ENCODE results near the gene ELP5. TPM values are rescaled to one million over a fixed set of nuclear protein-coding genes. Genes with fewer than 3 reads are reported as not detected.

Gene ELP5
- total RNA-seq, 1 experiment from 2014 or later, result 30.0 TPM

GRCh38 chr17:7218758-7219157, 33.3 kb upstream of the ELP5 start:
- DNase-seq (ENCODE audit: low spot score), result no peak

GRCh38 chr17:7219229-7219811, 32.7 kb upstream of the ELP5 start:
- no peak for DNase-seq (ENCODE audit: low spot score)

DNA sequence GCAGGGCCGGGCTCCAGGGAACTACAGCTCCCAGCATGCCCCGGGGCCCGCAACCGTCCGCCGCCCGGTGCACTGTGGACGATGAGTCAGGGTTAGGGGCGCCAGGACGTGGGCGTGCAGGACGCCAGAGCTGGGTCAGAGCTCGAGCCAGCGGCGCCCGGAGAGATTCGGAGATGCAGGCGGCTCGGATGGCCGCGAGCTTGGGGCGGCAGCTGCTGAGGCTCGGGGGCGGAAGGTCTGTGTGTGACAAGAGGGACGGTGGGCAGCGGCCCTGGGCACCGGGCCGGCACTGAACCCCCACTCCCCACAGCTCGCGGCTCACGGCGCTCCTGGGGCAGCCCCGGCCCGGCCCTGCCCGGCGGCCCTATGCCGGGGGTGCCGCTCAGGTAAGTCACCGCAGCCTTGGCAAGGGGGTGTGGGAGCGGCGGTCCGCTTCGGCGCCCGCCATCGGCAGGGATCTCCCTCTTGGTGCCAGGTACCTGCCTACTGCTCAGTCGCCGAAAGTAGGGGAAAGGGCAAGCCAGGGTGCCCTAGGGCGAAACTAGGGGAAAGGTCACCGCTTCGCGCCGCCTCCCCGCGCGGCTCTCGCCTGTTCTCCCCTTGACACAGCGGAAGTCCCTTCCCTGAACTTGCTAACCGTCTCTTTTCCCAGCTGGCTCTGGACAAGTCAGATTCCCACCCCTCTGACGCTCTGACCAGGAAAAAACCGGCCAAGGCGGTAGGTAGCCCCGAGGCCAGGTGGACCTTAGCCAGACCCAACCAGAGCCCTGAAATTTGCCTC, 32.0 kb upstream of the ELP5 start, which contains the start of the genes ACADVL and DLG4:
TSS of gene ACADVL (plus strand) at position 127 of the 781 bp plus-strand sequence. CDS start at position 174, 47 bp downstream.
TSS of gene DLG4 (minus strand) at position 25 of the 781 bp plus-strand sequence.
- peak; percentile 72 for DNase-seq (ENCODE audit: low spot score)

- DNase-seq (ENCODE audit: low spot score), result peak; percentile 63
Observed at GRCh38 chr17:7220593-7221277, 31.3 kb upstream of the ELP5 start.

GRCh38 chr17:7221278-7222092, 30.5 kb upstream of the ELP5 start:
- no peak for DNase-seq (ENCODE audit: low spot score)

- DNase-seq (ENCODE audit: low spot score), result no peak
Observed at GRCh38 chr17:7222093-7222971, 29.7 kb upstream of the ELP5 start.

- DNase-seq (ENCODE audit: low spot score), result no peak
Observed at GRCh38 chr17:7222972-7223292, 29.1 kb upstream of the ELP5 start.

- DNase-seq (ENCODE audit: low spot score), result no peak
Observed at GRCh38 chr17:7223375-7223774, 28.6 kb upstream of the ELP5 start.

DNA sequence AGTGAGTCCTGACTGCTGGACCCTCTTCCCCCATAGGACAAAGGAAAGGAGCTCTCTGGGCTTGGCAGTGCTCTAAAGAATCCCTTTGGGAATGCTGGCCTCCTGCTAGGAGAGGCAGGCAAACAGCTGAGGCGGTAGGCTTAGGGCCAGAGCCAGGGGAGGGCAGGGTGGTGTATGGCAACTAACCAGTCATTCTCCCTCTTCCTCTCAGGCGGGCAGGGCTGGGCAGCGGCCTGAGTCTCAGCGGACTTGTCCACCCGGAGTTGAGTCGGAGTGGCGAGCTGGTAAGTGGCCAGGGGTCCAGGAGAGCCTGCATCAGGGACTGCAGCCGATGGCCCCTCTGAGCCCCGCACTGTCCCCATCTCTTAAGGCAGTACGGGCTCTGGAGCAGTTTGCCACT, 27.9 kb upstream of the ELP5 start:
- DNase-seq (ENCODE audit: low spot score), result no peak

DNA sequence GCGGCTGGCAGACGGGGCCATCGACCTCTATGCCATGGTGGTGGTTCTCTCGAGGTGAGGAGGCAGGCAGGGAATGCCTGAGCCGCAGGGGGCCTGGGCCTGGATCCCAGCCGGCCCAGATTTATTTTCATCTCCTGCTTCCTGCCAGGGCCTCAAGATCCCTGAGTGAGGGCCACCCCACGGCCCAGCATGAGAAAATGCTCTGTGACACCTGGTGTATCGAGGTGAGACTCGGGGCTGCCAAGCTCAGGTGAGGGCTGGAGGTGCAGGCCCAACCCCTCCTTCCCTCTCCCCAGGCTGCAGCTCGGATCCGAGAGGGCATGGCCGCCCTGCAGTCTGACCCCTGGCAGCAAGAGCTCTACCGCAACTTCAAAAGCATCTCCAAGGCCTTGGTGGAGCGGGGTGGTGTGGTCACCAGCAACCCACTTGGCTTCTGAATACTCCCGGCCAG, 27.3 kb upstream of the ELP5 start:
- DNase-seq (ENCODE audit: low spot score), result no peak

- no peak for DNase-seq (ENCODE audit: low spot score)
Observed at GRCh38 chr17:7225711-7226331, 26.2 kb upstream of the ELP5 start.

- DNase-seq (ENCODE audit: low spot score), result no peak
Observed at GRCh38 chr17:7226721-7227710, 25.0 kb upstream of the ELP5 start.

GRCh38 chr17:7228920-7229319, 23.1 kb upstream of the ELP5 start:
- DNase-seq (ENCODE audit: low spot score), result no peak

- no peak for DNase-seq (ENCODE audit: low spot score)
Observed at GRCh38 chr17:7229504-7229903, 22.5 kb upstream of the ELP5 start.

DNA sequence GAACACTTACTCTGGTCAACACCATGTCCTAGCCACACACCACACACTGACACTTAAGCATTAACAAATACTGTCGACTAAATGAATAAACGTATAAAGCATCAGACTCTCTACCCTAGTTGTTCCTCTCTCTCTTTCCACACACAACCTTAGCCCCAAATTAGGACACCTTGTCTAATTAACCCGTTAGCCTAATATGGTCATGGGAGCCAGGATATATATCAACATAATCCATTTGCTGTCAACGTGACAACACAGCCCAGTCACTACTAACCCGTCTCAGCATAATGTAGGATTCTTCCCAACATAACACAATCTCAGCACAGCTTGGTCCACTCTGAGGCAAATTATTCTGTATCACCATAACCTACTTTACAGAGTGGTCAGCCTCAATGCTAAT, 19.9 kb upstream of the ELP5 start:
- DNase-seq (ENCODE audit: low spot score), result no peak

DNA sequence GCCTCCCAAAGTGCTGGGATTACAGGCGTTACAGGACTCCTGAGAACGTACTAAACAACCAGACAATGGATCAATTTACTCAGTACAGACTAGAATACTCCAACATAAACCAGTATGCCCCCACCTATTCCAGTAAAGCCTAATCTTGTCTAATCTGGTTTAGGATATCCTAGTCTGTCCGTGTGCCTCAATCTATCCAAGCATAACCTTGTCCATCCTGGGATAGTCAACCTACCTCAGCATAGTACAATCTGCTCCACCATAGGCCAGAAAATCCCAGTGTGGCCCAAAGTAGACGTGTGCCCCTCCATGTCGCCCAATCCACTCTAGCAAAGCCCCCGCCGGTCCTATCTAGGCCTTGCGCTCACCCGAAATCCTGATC, 18.3 kb upstream of the ELP5 start:
- DNase-seq (ENCODE audit: low spot score), result no peak

DNA sequence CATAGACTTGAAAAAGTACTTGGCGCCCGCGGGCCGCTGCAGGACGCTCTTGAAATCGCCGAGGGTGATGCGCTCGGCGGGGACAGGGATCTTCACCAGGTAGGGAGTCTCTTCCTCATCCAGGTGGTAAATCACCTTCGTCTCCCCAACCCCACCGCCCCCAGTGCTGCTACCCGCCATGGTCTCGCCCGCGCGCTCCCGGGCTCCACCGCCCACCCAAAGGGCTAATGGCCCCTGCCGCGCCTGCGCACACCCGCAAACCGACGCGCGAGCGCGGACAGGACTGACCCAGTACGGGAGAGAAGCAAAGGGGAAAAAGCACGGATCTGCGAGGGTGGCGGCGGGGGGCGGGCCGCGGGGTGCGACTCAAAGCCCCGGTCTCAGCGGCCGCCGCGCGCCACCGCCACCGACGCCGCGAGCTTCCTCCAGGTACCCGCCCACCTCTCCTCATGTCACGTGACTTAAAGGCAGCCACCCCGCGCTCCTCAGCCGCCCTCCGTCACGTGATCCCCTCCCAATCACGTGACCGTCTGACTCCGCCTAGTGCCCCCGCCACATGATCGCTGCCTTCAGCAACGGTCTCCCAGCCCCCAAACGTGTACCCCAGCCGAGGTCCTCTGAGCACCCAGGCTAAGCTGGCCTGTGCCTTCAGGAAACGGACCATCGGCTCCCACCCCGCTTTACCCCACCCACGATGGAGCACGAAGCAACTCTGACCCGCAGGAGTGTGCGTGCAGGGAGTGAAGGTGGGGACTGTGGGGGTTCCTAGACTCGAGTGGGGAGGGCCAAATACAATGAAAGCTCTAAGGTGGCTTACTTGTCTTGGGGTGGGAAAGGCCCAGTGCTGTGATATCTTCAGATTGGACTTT, 17.7 kb upstream of the ELP5 start, which contains the start of gene DVL2:
TSS of gene DVL2 (minus strand) at position 435 of the 869 bp plus-strand sequence. CDS start at position 180, 255 bp downstream.
- DNase-seq (ENCODE audit: low spot score), result peak; percentile 92

All from H4 (cell line).